ENCODE data around the gene ROR2. TPM values are rescaled to one million over a fixed set of nuclear protein-coding genes. Genes with fewer than 3 reads are reported as not detected.

Gene ROR2
- total and polyA plus RNA-seq, 2 of the 8 experiments (the other 6 are each of a cell fraction or from before 2014, with no cell fraction given): 2.7 to 4.3 TPM

- Histone ChIP-seq H4K8ac (ENCODE audit: extremely low read depth, insufficient read depth, low read length) (no peak overlapping the region), H3K79me1 (ENCODE audit: low read depth, low read length) (no peaks in the 10 kb centered on the region), H4K20me1 (replicated peaks in 1 of 2; ENCODE audit: control insufficient read depth in 1 of 2, insufficient read depth in 2 of 2, low read length in 2 of 2) (no peaks in the 10 kb centered on the region), H2BK5ac (ENCODE audit: low read depth, low read length) (no peak overlapping the region), H3K79me2 (ENCODE audit: control insufficient read depth in 1 of 2, insufficient read depth in 2 of 2, low read length in 2 of 2) (no peaks in the 10 kb centered on the region), H2BK20ac (ENCODE audit: low read length) (no peak overlapping the region), H3K27ac (ENCODE audit: low read depth, low read length) (no peak overlapping the region), H3K56ac (replicated peaks; ENCODE audit: insufficient read length, low read depth, low read length) (no peak overlapping the region), H2AK5ac (ENCODE audit: low read depth, low read length) (no peak overlapping the region), H2AFZ (ENCODE audit: low read length) (no peak overlapping the region), H4K5ac (ENCODE audit: insufficient read length, low read depth, low read length) (no peak overlapping the region), H2BK12ac (ENCODE audit: low read depth, low read length) (no peak overlapping the region), H3K18ac (ENCODE audit: extremely low read depth, low read length) (no peak overlapping the region), H3K4me1 (replicated peaks in 1 of 4; ENCODE audit: control insufficient read depth in 3 of 4, insufficient read depth in 4 of 4, low read length in 3 of 4) (peaks cover 0 to 2% (median 0%) of the 10 kb centered on the region in 4 experiments; a peak in 1 of 7 replicates), H3K9ac (replicated peaks in 1 of 4; ENCODE audit: extremely low read depth in 1 of 4, low read depth in 3 of 4, low read length in 3 of 4) (no peak overlapping the region), H2BK15ac (ENCODE audit: low read length) (no peak overlapping the region), H3K4me3 (ENCODE audit: extremely low read depth in 1 of 4, insufficient read depth in 2 of 4, low read depth in 3 of 4, low read length in 4 of 4) (no peak overlapping the region), H3K9me3 (ENCODE audit: insufficient read depth in 2 of 2, low read depth in 1 of 2, low read length in 1 of 2) (no peaks in the 10 kb centered on the region), H4K91ac (replicated peaks; ENCODE audit: insufficient read length, low read length) (no peak overlapping the region), H3K4me2 (ENCODE audit: insufficient read depth in 1 of 2, low read depth in 2 of 2, low read length in 2 of 2) (no peak overlapping the region), H3K14ac (ENCODE audit: insufficient read length) (no peak overlapping the region), H3K36me3 (ENCODE audit: control insufficient read depth in 2 of 4, insufficient read depth in 4 of 4, low read length in 3 of 4) (no peaks in the 10 kb centered on the region), H3K4ac (replicated peaks; ENCODE audit: insufficient read length, low read depth, low read length) (no peak overlapping the region), H3K23ac (ENCODE audit: insufficient read length) (no peak overlapping the region), H3K27me3 (replicated peaks in 1 of 4; ENCODE audit: control insufficient read depth in 3 of 4, extremely low read depth in 1 of 4, insufficient read depth in 3 of 4, low read length in 3 of 4) (no peaks in the 10 kb centered on the region), H3K23me2 (ENCODE audit: low read depth, low read length) (no peaks in the 10 kb centered on the region), H2BK120ac (replicated peaks; ENCODE audit: low read depth, low read length) (no peak overlapping the region)
- no peak for FAIRE-seq
- no peak for DNase-seq (ENCODE audit: low read depth in 1 of 2, low spot score in 2 of 2)
- TF ChIP-seq EP300 (IDR thresholded peaks at IDR 0.05; ENCODE audit: borderline replicate concordance in 1 of 2, low read depth in 2 of 2, low read length in 2 of 2) (no peak), TEAD4 (IDR thresholded peaks at IDR 0.05; ENCODE audit: low read depth, low read length) (no peak), BACH1 (IDR thresholded peaks at IDR 0.05; ENCODE audit: low read length) (no peak), USF2 (IDR thresholded peaks at IDR 0.05; ENCODE audit: low read length) (no peak), CBX8 (IDR thresholded peaks at IDR 0.05; ENCODE audit: borderline replicate concordance, low read depth, low read length) (no peak), ASH2L (IDR thresholded peaks at IDR 0.05; ENCODE audit: low read length) (no peak), GTF2F1 (IDR thresholded peaks at IDR 0.05; ENCODE audit: borderline replicate concordance, low read depth, low read length) (no peak), SIN3A (conservative IDR thresholded peaks at IDR 0.05 in 1 of 2, IDR thresholded peaks at IDR 0.05 in 1 of 2; ENCODE audit: low read depth in 1 of 2, low read length in 2 of 2) (no peak)
- 92% methylated on average over 4 of the region's 4 CpGs; no CpG with 5 or more reads in 1 of the 2 experiments for WGBS, 2 experiments (ENCODE audit: extremely low coverage in 1 of 2, insufficient coverage in 1 of 2, insufficient read length in 1 of 2, insufficient replicate concordance in 2 of 2, low coverage in 1 of 2, low lambda C conversion rate in 2 of 2, missing lambda C conversion rate in 1 of 2)
- ChIA-PET POLR2A (ENCODE audit: partially characterized antibody) (no interaction called here), CTCF (ENCODE audit: partially characterized antibody) (interaction anchor here (0.7 to 12.6 kb wide), 14 partner anchors 10 to 260 kb away, joined by 3 to 156 read pairs (median 4); partner anchors contain the start of gene ROR2)
These were observed 178.2 kb downstream of the ROR2 start for GRCh38 chr9:91771864-91772263.

Measured in H1 (cell line).